Stimulated activated CD8-positive, alpha-beta memory T cell treated with anti-CD3 and anti-CD28 coated beads, Interleukin-4, amount 100 ng/mL, for 1 hour (primary cell): Measurements from ENCODE around the gene KCNAB1.
"Not testable (repeated sequence)": the region's sequence is repeated elsewhere in the genome, so short reads cannot be mapped to it uniquely, and the experiment has no call there.

ENCODE experiments used
- DNase-seq, 2 donors: peaks; one replicate each; pipeline ENCODE4 v3.0.0-alpha.2; 2020; ENCODE audit warnings: low read depth in 2 of 2, low spot score in 1 of 2

Gene KCNAB1

GRCh38 chr3:156259896-156260295, 139.5 kb downstream of the KCNAB1 start:
- DNase-seq: no peak

- DNase-seq: no peak
These were observed 140.0 kb downstream of the KCNAB1 start for GRCh38 chr3:156260331-156260730.

- no peak for DNase-seq
These were observed 144.4 kb downstream of the KCNAB1 start for GRCh38 chr3:156264771-156265170.

- no peak for DNase-seq
These were observed 151.1 kb downstream of the KCNAB1 start for GRCh38 chr3:156271508-156271907.

- no peak for DNase-seq
These were observed 151.8 kb downstream of the KCNAB1 start for GRCh38 chr3:156271995-156272719.

GRCh38 chr3:156273111-156273694, 152.8 kb downstream of the KCNAB1 start:
- DNase-seq: no peak

- no peak for DNase-seq
These were observed 154.4 kb downstream of the KCNAB1 start for GRCh38 chr3:156274791-156275190.

GRCh38 chr3:156284637-156285036, 164.3 kb downstream of the KCNAB1 start:
- not testable (repeated sequence) for DNase-seq

GRCh38 chr3:156285626-156286025, 165.2 kb downstream of the KCNAB1 start:
- DNase-seq: no peak

GRCh38 chr3:156290924-156291271, 170.5 kb downstream of the KCNAB1 start:
- DNase-seq: no peak

- DNase-seq: no peak
These were observed 171.1 kb downstream of the KCNAB1 start for GRCh38 chr3:156291272-156292123.

- no peak for DNase-seq
These were observed 173.2 kb downstream of the KCNAB1 start for GRCh38 chr3:156293566-156293965.

- no peak for DNase-seq
These were observed 177.2 kb downstream of the KCNAB1 start for GRCh38 chr3:156297582-156297981.

- DNase-seq: no peak
These were observed 177.6 kb downstream of the KCNAB1 start for GRCh38 chr3:156298014-156298413.

GRCh38 chr3:156298938-156299337, 178.6 kb downstream of the KCNAB1 start:
- DNase-seq: no peak

GRCh38 chr3:156299569-156299968, 179.2 kb downstream of the KCNAB1 start:
- DNase-seq: no peak

- no peak for DNase-seq
These were observed 180.0 kb downstream of the KCNAB1 start for GRCh38 chr3:156300371-156300770.

- no peak for DNase-seq
These were observed 180.8 kb downstream of the KCNAB1 start for GRCh38 chr3:156300929-156301840.

GRCh38 chr3:156303001-156303707, 182.8 kb downstream of the KCNAB1 start:
- DNase-seq: no peak

- no peak for DNase-seq
These were observed 184.0 kb downstream of the KCNAB1 start for GRCh38 chr3:156304406-156304805.
